GM18499 (cell line): ENCODE data around the gene PLCB3.
A peak's percentile ranks its signal among the peaks of the same experiment; 100 is the strongest.
"Not testable (repeated sequence)": the region's sequence is repeated elsewhere in the genome, so short reads cannot be mapped to it uniquely, and the experiment has no call there.

Experiments used
- ATAC-seq: cut with Tn5 transposase; IDR thresholded peaks from one replicate; pipeline ENCODE4 v1.9.1; 2021; ENCODE audit warnings: moderate number of reproducible peaks; ENCODE audit not compliant: insufficient read depth, unreplicated experiment

The PLCB3 gene

GRCh38 chr11:64297699-64298358 is 46.5 kb downstream of the PLCB3 start:
- no peak for ATAC-seq

- ATAC-seq: no peak
These were observed 47.9 kb downstream of the PLCB3 start for GRCh38 chr11:64298966-64299846.

- ATAC-seq: no peak
These were observed 48.7 kb downstream of the PLCB3 start, which contains the start of gene CATSPERZ for GRCh38 chr11:64299847-64300648. Gene CATSPERZ, plus strand, starts transcription at chr11:64300358. Its CDS starts 53 bp downstream, at chr11:64300411.

- ATAC-seq: no peak
These were observed 52.0 kb downstream of the PLCB3 start for GRCh38 chr11:64303109-64304031.

GRCh38 chr11:64304032-64304315 is 52.6 kb downstream of the PLCB3 start:
- ATAC-seq: no peak

GRCh38 chr11:64304316-64305072 is 53.2 kb downstream of the PLCB3 start:
- peak; percentile 27 for ATAC-seq

- ATAC-seq: peak; percentile 60
These were observed 53.9 kb downstream of the PLCB3 start, which contains the start of gene ESRRA for GRCh38 chr11:64305075-64305690. Gene ESRRA, plus strand, starts transcription at chr11:64305524. Its CDS starts 1,656 bp downstream, at chr11:64307180.

- no peak for ATAC-seq
These were observed 54.6 kb downstream of the PLCB3 start for GRCh38 chr11:64305691-64306562.

GRCh38 chr11:64306563-64306875 is 55.2 kb downstream of the PLCB3 start:
- no peak for ATAC-seq

- no peak for ATAC-seq
These were observed 55.7 kb downstream of the PLCB3 start for GRCh38 chr11:64306876-64307622.

- not testable (repeated sequence) for ATAC-seq
These were observed 56.5 kb downstream of the PLCB3 start for GRCh38 chr11:64307795-64308194.

- ATAC-seq: no peak
These were observed 61.6 kb downstream of the PLCB3 start for GRCh38 chr11:64312947-64313346.

- ATAC-seq: no peak
These were observed 62.3 kb downstream of the PLCB3 start for GRCh38 chr11:64313491-64314145.

GRCh38 chr11:64314146-64314804 is 62.9 kb downstream of the PLCB3 start:
- no peak for ATAC-seq

- ATAC-seq: no peak
These were observed 63.7 kb downstream of the PLCB3 start for GRCh38 chr11:64314805-64315561.
